Fibroblast of upper back skin (primary cell): ENCODE results near the gene MAGI2.

ENCODE experiments used
- DNase-seq: peaks from one replicate; pipeline ENCODE4 v3.0.0-alpha.2; 2013

The MAGI2 gene

DNA sequence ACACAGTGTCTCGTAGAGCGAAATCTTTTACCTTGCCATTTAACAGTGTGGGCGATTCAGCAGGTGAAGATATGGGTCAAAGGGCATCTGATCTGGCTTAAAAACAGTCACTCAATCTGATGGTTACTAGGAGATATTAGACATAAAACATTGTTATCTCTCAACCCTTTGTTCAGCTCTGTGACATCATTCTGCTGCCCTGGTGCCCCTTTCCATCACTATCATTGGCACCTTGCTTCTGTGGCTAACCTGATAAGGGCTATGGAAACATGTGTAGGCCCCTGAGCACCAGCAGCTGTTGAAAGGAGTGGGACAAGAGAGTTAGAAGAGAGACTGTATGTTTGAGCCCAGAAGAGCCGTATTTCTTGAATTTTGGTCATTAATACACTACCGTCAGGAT, 1004.6 kb downstream of the MAGI2 start:
- no peak for DNase-seq

DNA sequence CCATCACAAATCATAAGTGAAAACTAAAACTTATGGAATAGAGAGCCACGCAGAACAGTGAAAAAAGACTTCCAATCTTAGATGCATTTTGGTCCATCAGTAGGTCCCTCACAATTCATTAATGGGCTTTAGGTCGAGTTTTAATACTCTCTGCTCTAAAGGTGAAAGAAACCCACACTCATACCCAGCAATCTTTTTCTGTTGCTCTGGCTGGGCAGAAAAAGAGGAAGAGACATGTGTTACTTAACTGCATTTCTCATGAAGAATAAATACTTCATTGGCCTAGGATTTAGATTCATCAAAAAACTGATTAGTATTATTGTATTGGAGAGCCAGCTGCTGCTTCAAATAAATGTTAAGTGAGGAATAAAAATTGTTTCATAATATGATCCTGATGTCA, 1009.2 kb downstream of the MAGI2 start:
- DNase-seq: no peak

DNA sequence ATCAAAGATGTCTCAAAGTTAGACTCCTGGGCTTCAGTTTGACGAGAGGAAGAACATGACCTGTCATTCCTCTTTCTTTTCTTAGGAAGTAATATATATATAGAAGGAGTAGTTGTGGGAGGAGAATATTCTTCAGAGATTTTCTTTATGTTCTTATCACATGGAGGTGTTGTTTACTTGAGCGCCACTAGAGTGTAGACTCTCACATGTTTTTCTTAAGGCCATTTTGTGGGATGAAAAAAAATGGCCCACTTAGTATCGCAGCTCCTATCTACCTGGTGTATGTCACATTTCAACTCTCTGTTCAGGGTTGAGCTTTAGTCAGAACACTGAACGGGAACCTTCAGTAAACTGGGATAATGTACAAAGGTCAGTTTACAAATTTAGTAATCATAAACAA, 1009.7 kb downstream of the MAGI2 start:
- no peak for DNase-seq

DNA sequence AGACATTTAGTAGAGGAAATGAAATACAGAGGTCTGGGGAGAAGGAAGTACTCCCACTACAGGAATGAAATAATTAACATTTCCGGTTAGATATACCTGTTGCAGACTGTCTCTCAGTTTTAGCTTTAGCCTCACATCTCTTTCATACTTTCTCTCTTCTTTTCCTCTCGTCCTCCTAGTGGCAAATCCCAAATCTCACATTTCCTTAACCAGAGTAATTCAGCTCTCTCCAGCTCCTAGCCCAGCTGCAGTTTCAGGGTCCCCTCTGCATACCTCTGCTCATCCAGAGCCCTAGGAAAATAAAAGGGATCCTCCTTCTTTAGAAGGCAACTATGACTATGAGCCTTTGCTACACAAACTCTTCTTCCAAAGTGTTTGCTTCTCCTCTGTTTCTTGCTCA, 1011.7 kb downstream of the MAGI2 start:
- no peak for DNase-seq

DNA sequence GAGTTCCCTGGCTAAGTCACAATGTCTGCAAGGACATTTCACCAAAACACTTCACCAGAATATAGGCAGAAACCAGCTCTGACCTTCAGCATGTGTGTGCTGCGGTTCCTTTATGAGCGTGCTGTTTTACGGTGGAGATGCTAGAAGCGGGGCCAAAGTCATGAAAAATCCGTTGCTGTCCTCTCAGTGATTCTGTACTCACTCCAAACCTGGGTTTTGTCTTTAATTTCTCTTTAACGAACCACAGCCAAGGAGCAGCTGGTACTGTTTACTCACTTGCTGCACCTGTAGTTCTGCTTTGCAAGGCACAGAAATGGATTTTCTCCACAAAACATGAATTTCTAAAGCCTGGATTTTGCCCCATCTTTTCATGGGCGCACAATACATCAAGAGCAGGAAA, 1015.0 kb downstream of the MAGI2 start:
- DNase-seq: no peak

DNA sequence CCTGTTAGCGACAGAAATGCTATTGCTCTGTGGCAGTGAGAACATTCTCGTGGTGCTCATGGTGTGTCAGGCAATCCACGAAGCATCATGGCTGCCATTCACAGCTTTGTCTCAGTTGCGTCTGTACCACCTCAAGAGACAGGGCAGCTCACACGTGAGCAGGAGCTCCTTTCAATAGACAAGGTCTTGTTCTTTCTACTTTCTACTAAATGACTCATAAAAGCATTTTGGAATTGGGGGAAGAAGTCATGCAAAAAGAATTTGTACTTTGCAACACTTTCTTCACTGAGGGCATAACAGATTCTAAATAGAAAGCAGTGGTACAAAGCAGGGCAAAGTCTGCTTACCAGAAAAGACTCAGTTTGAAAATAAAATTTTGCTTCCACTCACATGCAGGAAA, 1016.3 kb downstream of the MAGI2 start:
- DNase-seq: peak; percentile 77

DNA sequence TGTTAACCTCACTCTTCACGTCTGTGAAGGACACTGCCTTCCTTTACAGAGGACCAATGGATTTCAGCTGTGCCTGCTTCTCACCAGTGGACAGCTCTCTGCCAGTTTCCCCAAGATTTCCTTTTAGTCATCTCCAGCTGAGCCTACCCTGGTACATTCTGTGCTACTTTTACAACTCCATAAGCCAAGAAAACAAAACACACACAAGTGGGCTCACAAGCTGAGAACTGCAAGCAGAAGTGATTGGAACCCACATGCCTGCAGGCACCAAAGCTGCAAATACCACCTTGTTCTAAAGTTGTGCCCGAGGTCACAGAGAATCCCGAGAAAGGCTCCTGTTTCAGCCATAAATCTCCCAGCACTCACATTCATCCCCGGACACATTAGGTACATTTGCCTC, 1018.1 kb downstream of the MAGI2 start:
- DNase-seq: no peak

DNA sequence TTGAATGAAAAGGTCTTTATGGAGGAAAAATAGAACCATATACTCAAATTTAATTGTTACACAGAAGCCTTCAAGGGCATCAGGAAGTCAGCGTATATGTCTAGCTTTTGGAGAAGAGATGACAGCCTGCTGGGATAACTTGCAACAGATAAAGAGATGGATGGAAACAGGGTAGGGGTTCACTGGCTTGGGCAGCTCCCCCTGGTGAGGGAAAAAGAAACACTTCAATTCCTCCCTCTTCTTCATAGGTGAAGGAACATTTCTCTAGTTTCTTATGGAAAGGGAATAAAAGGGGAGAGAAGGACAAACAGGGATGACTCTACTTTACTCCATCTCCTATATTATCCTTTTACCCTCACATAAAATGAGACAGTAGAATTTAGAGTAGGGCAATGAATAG, 1019.2 kb downstream of the MAGI2 start:
- no peak for DNase-seq

DNA sequence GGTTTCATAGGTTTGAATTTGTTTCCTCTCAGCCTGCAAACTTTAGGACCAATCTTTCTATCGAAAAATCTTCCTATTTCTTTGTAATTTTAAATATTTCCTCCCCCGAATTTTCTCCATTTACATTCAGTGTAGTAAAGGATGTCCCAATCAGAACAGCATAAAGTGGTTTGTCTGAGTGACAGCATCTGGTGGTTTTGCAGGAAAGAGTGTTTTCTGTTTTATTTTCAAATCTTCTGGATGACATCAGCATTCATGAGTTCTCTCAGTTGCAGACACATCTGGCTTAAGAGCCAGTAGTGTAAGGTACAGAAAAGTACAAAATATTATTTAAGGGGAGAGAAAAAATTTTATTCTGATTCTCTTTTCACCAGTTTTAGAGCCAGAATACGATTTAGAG, 1020.0 kb downstream of the MAGI2 start:
- DNase-seq: no peak

DNA sequence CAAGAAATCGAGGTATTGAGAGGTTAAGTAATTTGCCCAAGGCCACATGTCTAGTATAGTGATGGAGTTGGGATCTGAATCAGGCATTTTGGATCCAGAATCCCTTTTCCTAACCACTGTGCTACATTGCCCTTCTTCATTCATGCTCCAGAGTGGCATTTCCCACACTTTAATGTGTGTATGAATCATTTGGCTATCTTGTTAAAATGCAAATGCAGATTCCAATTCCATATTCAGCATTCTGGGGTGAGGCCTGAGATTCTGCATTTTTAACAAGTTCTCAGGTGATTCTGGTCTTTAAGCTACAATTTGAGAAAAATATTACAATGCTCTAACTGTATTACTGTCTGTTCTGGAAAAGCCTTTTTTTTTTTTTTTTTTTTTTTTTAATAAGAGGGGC, 1023.6 kb downstream of the MAGI2 start:
- no peak for DNase-seq

DNA sequence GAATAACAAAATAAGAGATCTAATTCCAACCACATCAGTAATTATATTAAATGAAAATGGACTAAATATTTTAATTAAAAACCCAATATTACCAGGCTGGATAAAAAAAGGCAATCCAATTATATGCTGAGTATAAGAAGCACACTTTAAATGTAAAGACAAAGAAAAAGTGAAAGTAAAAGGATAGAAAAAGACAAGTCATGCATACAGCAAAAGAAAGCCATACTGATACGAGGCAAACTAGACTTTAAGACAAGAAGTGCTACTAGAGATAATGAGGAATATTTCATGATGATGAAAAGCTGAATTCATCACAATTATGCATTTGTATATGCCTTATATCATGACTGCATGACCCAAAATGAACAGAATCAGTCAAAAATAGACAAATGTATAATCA, 1026.3 kb downstream of the MAGI2 start:
- DNase-seq: no peak

DNA sequence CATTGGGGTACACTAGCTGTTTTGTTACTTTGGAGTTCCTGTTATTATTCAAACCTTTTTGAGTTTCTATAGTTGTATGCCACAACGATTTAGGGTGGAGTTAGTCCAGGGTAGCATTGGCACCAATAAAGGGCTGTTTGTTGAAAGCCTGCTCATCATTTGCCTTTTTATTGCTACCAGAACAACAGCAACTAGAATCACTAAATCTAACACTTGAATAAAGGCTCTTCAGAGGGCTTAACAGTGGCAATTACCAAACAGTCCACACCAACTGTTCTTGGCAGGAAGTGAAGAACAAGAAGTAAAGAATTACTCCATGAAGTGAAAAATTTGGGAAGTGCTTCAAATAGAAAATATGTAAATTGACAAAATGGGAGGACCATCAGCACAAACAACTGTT, 1033.5 kb downstream of the MAGI2 start:
- no peak for DNase-seq

DNA sequence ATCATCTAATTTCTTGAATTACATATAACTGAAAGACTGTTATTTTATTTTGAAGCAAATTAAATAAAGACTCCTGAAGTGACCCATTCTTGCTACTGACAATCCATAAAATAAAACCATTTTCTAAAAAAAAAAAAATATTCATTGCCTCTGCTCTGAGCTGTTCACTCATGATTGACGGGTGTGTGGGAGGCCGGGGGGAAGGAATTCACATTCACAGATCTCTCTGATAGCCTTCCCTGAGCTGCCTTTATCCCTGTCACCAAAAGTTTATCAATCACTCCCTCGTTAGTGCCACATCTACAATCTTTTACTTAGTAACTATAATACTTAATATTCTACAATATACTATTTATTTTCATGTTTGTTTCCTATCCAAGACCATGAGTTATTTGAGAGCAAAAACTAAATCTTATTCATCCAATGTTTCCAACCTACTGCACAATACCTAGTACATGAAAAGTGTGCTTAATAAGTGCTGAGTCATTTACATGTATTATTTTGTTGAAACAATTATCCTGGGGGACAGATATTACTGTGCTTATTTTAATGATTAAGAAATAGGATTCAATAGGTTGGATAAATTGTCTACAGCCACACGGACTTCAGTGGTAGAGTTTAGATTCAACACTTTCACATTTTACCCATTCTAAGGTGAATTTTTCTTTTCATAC, 1036.2 kb downstream of the MAGI2 start:
- no peak for DNase-seq

DNA sequence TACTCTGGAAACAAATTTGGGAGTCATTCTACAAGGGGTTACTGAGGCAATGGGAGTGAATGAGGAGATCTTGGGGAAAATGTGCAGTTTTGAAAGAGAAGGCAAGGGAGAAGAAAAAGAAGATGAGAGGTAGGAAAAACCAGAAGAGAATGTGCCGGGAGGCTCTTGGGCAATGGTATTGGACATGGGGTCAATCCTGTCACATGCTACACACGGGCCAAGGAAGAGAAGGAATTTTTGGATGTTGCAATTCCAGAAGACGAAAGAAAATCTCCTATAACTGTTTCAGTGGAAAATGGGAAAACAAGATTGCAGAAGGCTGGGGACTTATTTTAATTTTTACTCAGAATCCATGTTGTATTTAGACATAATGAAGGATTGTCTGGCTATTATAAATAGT, 1039.9 kb downstream of the MAGI2 start:
- no peak for DNase-seq

DNA sequence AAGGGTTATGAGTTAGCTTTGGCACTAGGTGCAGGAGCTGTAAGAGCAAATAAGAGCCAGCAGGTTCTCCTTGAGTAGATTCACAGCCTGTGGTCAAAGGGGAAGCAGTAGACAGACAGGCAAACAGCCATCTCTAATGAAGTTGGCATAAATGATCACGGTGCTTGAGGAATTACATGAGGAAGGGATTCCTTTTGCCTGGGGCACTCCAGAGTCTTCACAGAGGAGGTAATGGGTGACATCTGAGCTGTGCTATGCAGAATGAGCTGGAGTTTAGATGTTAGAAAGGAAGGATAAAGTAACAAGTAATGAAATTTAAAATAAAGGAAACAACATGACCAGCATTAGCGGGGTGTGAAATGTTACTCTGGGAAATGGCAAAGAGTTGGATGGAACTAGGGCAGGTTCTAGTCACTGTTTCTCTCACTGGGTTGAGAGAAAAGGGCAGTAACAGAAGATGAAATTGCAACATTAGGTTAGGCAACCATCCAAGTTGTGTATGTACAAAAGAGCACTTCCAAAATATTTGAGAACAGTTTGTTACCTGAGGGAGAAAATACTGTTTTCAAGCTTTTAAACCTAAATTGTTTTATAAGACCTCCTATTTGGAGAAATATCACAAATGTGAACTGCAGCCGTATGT, 1041.1 kb downstream of the MAGI2 start:
- DNase-seq: no peak

DNA sequence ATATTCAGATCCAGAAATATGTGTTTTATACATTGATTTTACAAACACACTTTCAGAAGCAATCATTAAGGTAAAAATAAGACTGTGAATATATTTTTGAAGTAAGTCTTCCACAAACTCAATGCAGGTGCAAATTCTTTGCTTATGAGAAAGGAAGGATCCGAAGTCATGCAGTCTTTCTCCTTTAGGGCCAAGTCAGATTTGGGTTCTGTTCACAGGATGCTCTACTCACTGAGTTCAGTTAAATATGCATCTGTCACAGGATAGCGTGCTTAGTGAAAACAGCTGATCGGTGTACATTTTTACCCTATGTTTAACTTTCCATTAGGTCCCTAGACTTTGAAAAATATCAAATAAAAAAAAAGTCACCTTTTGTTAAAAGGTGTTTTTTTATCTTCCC, 1046.4 kb downstream of the MAGI2 start:
- DNase-seq: no peak

DNA sequence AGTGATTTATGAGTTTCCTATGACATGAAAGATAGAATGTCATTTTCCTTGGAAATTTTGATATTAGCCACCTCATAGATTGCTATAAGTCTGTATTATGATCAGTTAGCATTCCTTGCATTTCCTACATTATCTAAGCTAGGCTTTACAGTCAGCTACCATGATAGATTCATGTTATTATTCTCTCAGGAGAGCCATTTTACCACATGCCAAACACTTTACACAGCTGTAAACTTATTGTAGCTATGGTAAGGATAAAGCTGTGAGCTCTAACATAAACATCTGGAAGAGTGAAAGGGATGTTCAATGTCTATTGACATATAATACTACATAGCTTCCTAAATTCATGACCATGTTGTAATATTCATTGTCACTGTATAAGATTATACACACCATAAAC, 1046.9 kb downstream of the MAGI2 start:
- DNase-seq: peak; percentile 12

DNA sequence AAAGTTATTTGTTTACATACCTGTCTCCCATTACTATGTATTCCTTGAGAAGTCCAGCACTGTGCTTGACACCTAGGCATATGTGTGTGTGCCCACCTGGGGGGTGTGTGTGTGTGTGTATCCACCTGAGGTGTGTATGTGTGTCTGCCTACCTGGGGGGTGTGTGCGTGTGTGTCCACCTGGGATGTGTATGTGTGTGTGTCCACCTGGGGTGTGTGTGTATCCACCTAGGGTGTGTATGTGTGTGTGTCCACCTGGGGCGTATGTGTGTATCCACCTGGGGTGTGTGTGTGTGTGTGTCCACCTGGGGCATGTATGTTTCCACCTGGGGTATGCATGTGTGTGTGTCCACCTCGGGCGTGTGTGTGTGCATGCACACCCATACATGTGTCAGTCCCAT, 1051.4 kb downstream of the MAGI2 start:
- DNase-seq: no peak

DNA sequence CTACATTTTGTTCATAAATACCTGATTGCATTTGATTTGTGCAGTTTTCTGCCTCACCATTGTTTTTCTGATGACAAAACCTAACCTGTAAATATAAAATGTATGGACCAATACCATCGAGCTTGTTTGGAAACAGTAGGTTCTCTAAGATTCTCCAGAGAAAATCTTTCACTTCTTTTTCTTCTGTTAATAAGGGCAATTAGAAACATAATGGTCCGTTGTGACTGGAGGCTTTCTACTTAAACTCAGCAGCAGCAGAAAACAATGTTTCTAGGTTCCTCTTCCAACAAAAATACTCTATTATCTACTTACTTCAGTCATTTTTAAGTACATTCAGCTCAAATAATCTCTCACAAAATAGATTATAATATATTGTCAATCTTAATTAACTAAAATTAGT, 1053.4 kb downstream of the MAGI2 start:
- DNase-seq: no peak

DNA sequence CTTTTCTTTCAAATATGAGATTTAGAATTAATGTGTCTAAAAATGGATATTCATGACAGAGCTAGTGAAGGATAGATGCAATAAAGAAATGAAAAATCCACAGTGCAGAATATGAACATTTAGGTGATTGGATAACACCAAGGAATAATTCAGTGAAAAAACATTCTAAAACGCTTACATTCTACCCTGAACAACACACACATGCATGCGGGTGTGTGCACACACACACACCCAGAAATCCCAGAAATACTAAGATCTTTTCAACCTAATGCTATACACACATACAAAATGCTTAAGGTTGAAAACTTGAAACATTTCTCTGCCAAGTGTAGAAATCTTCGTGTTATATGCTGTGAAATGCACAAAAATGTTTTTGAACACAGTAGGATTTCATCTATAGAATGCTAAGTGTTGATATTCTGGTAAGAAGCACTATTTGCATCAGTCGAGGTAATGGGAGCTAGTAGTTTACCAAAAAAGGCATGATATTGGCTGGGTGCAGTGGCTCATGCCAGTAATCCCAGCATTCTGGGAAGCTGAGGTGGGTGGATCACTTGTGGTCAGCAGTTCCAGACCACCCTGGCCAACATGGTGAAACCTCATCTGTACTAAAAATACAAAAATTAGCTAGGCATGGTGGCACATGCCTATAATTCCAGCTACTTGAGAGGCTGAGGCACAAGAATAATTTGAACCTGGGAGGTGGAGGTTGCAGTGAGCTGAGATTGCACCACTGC, 1054.3 kb downstream of the MAGI2 start:
- peak; percentile 67 for DNase-seq

DNA sequence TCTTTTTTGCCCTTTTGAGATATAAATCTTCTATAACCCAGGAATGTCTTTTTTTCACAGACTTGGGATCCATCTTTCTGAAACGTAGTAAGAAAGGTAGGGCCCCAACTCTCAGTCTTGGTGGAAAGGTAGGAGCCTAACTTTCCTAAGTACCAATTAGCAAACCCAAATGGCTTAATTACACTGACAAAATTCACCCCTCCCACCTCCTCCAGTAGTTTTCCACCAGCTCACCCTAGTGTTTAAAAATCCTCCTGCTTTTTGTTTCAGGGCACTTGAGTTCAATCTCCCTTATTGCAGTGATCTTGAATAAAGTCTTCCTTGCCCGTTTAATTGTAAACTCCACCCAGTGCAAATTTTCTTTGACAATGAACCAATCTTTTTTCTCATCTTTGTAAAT, 1054.9 kb downstream of the MAGI2 start:
- no peak for DNase-seq

DNA sequence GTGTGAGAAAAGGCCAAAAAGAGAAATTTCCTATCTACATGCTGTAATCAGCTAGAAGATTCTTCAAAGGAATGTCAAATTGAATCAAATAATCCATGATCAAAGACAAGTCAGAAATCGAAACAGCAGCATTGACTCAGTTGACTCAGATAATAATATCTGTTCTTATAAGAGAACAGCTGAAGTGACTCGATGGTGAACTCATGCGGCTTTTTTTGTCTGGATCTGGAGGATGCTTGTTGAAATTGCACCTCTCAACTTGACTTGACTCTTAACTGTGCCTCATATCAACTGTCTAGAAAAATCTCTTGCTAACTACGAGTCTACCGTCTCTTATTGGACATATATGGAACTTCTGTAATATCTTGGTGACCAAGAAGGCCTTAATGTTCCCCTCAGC, 1055.4 kb downstream of the MAGI2 start:
- no peak for DNase-seq

DNA sequence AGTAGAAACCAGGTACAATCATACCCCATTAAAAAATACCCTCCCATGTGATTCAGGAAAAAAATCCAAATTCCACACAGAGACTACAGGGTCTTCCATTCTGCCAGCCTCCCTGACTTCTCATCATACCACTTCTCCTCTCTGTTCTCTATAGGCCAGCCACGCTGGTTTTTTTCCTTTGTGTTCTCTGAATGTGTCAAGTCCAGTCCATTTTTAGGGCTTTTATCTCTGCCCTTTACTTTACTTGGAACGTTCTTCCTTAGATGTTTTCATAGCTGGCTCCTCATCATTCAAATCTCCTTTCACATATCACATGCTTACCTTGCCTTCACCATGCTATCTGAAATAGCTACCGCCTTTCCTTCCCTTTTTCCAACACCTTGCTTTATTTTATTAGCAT, 1057.3 kb downstream of the MAGI2 start:
- no peak for DNase-seq

DNA sequence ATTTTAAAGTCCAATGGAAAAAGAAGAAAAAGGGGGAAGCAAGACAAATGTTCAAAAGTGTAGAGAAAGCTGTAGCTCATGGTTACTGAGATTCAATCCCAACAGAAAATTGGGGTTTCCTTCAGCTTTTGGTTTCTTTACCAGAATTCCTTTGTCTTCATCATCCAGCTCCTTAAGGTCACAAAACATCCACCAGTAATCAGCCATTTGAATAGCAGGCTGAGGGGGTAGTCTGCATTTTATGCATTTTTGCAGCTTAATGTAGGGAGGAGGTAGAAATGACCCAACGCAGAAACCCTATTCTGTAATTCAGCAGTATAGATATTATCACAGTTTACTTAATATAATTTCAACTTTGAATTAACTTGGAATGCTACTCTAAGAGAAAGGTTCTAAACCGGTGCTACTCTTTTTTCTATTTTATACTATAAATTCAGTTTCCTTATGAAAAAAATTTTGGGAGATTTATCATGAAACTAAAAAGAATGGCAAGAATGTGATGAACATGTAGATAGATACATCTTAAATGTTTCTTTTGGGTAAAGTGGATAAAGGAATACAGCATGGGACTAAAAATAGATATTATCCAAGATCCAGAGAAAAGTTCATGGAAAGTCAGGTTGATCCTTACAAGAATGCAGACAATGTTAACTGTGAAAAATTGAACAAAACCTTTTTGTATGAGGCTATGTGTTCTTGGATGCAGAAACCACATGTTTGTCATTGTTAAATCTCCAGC, 1058.0 kb downstream of the MAGI2 start:
- peak; percentile 63 for DNase-seq
